HG03442 (cell line): ENCODE data around the gene FTO.

Experiments used
- ATAC-seq: cut with Tn5 transposase; IDR thresholded peaks from one replicate; pipeline ENCODE4 v1.9.1; 2021; ENCODE audit warnings: mild to moderate bottlenecking, moderate library complexity; ENCODE audit not compliant: unreplicated experiment

Gene FTO

DNA sequence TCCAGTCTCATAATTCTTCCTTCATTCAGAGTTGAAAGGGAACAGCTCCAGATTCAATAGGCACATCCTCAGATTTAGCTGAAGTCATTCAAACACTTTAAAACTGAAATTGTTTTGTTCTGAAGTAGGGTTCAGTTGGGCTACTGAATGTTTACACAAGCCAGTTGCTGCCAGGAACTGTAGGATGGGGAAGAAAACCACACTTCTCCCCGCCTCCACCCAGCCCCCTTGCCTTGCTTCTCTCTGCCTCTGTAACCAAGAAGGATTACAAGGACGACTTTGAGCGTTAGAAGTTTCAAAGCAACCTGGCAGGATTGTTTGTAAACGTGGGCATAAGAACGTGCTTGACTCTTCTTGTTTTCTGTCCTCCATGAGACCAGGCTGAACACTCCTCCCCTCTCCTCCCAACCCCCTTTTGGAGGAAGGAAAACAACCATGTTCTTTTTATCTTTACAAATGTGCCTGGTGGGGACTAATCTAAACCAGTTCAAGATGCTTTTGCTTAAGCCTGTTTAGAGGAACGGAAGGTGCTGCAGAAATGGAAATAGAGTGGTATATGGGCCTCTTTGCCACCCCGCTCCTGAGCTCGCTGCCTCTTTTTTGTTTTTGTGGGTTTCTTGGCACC lies 287.9 kb downstream of the FTO start:
- ATAC-seq, result no peak

DNA sequence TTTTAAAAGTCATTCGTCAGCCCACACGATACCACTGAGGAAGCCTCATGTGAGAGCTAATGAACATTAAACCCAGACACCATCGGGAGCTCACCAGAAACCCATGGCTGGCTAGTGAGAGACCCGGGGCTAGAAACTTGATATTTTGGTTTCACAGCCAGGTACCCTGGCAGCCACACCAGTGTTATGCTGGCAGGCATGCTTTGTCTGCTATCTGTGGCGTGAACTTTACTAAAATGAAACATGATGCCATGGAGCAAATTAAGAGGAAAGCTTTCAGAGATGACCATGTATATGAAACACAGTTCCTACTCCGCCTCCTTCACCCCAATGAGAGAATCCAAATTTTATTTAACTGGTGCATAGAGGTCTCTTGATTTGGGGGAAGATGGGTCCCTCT lies 291.4 kb downstream of the FTO start:
- ATAC-seq, result no peak

DNA sequence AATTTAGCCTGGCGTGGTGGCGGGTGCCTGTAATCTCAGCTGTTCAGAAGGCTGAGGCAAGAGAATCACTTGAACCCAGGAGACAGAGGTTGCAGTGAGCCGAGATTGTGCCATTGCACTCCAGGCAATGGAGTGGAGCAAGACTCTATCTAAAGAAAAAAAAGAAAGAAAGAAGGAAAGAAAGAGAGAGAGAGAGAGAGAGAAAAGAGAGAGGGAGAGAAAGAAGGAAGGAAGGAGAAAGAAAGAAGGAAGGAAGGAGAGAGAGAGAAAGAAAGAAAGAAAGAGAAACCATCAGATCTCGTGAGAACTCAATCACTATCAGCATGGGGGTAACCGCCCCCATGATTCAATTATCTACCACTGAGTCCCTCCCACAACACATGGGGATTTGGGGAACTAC lies 293.0 kb downstream of the FTO start:
- ATAC-seq, result no peak

DNA sequence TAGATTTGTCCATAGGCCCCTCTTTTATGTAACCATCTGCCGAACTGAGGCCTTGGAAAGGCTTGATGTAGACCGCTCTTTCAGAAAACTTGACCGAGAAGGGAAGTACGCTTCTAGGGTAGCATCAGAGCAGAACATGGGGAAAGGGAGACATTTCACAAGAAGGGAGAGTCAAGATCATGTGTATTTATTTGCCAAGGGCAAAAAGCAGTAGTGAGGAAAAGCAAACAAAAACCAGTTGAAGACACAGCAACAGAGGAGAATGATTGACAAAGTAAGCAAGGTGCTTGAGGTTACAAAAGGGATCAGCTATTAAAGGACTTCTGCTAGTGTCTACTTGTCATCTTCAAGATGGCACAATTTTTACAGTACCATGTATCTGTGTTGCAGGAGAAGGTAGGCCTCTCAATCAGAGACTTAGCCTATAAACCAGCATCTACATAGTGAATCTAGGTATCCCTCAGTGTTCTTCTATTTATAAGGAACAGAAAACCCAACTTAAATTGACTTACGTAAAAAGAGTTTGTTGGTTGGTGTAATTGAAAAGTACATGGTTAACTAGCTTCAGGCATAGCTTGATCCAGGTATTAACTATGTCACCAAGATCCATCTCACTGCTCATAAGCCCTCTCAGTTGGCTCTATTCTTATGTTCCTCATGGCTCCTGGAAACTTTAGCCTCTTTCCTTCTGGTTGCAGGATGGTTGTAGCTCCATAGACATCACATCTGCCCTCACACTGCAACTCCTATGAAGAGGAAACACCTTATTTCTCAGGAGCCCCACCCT lies 294.3 kb downstream of the FTO start:
- ATAC-seq, result no peak

DNA sequence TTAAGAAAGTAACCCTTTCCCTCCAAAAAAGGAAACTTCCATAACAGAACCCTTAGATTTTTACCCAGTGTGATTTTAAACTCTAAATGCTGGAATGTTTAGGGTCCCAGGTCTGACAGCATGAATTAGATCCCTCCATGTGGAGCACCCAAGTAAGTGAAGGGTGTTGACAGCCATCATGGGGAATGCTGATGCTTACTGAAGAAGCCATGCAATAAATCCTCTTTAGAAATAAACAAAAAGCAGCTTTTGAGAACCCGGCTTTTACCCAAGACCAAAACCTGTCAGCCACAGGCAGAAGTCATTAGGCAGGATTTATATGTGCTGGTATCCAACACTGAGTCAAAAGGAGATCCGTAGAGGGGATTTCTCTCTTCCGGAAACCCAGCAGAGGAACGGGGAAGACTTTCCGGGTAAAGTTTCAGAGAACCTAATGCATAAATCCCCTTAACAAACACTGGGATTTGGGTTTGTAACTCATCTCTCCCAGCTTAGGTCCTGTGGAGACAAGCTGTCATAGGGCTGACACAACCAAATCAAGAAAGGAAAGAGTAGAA lies 295.1 kb downstream of the FTO start:
- no peak for ATAC-seq

DNA sequence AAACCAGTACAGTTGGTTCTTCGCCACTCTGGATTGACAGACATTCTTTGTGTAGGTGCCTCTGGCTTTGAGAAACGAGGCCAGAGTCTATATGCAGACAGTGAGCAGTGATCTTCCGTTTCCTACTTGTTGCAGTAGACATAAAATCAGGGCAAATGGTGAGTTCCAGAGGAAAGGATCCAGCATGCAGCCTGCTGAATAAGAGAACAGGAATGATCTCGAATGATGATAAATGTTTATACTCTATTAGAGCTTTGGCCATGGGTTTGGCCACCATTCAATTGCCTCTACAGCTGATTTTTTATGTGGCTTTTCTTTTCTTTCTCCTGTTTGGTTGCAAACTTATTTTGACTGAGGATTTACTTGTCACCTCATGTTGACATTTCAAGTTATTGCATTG lies 295.9 kb downstream of the FTO start:
- ATAC-seq, result no peak

DNA sequence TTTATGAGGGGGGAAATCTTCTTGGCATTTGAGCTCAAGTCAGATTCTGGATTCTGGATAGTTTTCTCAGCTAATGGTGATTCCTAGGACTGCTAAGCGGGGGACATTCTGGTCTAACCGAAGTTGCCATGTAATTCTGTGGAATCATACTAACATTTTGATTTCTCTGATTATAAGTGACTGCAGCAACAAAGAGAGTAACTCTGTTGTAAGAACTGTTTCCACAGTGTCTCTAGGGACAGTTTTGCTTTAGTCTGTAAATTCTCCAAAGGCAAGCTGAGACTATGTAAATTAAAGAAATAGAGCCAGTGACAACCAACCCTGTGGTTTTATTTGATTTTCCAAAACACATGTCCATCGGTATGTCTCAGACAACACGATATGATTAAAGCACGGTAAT lies 296.4 kb downstream of the FTO start:
- no peak for ATAC-seq

DNA sequence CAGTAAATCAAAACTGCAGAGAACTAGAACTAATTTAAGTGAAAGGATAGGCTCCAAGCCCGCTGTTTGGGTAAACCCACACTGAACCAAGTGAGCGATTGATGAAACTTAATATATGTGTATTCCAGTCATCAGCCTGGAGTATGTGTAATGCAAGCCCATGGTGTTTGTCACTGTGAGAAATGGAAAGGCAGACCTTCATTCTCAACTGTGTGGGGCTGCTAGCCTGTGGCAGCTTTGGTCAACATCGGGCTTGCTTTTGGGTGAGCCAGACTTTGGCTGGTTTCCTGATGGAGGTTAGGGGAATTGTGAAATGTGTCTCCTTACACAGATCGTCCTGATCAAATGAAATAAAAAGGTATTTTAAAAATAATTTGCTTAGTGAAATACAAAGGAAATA lies 302.7 kb downstream of the FTO start:
- ATAC-seq, result no peak

DNA sequence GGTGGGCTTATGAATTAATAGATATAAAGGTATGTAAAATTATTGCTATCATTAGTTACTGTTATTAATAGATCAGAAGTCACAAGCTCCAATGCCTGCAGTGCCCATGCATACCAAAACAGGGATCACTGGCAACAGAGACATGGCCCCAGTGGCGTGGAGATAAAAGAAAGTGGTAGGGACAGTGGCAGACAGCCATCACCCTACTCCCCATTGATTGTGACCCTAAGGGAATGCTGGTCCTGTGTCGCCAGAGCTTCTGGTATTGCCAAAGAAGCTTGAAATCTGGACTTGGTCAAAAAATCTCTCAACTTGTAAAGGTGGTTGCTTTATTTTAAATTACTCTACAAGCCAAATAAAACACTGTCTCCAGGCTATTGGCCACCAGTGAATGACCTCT lies 303.5 kb downstream of the FTO start:
- no peak for ATAC-seq

DNA sequence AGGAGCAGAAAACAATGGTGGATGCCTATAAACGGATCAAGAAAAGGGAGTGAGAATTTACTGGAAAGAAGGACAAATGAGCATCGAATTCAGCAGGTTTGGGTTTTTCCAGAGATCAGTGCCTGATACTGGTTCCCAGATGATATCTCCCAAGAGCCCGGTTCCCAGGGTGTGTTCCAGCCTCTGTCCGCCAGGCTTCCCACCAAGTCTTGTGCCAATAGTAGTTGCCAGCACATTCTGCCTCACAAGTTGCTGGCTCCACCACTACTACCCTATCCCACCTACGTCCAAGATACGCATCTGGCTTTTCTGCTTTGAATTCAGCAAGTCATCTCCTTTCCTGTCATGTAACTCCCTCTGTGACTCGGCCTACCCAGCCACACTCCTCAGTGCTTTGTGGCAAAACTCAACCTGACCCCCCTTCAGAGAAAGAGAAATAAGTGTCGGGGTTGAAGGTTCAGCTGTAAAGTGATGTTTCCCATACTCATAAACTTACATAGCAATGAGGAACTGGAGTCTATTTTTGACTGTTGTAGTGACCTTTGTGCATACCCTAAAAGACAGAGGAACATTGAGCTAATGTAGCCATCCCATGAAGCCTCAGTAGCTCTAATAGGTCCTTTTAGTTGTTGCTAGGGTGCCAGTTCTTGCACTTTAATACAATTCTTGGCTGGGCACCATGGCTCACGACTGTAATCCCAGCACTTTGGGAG lies 305.7 kb downstream of the FTO start:
- no peak for ATAC-seq

DNA sequence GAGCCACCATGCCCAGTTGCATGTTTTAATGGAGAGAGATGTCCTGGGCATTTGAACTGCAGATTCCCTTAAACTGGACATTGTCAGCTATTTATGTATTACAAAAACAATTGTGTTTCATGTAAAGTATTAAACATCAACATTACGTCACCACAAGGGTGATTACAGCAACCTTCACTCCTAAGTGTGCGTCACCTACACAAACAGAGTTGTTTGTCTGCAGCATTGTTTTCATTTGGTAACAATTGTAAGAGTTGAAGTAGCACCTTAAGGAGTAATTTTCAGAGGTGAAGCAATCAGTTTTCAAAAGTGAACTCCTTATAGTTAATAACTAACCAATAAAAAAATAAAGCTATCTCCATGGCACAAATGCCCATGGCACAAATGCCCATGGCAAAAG lies 311.2 kb downstream of the FTO start:
- ATAC-seq, result no peak

DNA sequence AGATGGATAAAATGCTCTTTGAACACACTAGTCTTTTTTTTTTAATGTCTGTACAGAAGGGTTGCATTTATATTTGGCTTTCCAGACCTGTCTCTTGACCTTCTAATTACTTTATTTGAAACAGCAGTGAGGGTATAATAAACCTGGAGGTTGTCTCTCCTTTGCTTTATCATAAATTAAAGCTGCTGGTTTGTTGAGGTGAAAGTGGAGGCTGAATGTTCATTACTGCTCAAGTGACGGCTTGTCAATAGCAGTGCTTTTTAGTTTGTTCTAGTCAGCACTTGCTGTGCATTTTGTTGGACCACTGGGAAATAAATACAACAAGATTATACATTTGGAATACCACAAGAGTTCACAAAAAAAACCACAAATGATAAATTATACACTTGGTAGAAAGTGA lies 318.4 kb downstream of the FTO start:
- no peak for ATAC-seq

DNA sequence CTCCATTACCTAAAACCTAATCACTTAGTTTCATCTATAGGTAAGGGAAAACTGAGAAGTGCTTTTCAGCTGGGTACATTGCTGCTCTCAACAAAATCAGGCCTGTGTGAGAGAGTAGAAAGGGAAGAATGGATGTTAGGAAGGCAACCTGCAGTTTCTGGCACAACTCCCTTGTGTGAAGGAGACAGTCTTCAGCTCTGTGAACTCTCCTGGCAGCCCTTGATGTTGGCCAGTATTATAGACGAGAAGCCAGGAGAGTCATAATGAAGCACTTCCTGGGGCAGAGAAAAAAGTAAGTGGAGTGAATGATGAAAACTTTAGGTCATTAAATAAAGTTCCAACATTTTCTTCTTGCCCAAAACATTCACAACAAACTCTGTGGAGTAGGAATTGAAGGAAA lies 322.5 kb downstream of the FTO start:
- ATAC-seq, result no peak

DNA sequence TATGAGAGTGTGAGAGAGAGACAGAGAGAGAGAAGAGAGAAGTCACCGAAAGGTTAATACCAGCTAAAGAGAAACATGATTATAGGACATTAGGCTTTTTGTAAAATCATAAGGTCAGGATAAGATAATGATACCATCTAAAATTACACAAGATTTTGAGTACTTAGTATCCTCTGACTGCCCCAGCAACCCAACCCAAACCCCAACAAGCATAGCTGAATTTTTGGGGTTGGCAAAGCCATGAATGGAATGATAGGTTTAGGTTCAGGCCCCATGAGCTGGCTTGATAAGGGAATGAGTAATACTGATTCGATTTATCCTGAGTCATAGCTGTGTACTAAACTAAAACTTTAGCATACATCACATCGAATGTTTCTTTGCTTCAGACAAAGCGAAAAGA lies 323.1 kb downstream of the FTO start:
- ATAC-seq, result no peak

DNA sequence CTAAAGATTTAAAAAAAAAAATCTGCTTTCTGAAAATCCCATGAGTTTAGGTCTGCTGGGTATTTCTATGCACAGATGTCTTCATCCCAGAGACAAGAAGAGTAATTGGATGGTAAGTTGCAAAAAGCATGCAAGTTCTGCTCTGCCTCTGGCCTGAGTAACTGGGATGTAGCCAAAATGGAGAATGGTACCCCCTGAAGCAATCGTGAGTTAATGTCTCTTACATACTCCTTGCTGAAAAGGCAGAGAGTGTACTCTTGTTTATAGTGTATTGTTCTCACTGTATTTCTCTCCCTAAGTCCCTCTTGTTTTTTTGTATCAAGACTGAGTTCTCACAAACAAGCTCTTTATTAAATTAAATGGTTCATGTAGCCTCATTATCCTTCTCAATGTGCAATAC lies 323.6 kb downstream of the FTO start:
- no peak for ATAC-seq

DNA sequence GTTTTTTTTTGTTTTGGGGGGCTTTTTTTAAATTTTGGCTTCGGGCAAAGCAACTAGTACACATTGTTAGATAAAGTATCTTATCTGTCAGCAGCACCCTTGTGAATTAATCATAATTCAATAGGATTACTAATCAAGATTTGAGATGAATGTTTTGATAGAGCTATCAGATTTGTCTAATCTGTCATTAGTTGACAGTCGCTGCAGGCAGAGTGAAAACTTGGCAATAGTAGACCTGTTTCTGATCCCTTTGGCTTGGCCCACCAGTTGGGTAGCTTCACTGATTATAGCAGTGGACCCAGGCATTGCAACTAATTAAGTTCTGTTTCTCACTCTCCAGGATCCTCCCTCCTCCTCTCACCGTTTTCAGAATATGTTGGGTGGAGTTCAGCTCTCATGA lies 324.0 kb downstream of the FTO start:
- no peak for ATAC-seq

DNA sequence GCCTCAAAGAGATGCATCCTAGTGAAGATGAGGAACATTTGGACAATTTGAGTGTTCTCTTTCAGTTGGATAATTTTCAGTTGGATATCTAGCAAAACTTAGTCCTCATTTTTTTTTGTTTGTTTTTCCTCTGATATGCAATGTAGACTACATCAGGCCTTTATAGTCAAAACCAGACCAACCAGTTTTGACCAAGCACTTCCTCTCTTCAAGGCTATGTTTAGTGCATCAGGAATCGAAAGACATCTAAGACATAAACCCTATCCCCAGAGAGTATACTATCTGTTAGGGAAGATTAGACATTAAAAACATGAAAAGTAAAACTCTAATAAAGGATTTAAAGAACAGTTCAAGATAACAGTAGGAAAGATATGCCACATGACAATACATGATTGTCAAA lies 326.5 kb downstream of the FTO start:
- no peak for ATAC-seq

DNA sequence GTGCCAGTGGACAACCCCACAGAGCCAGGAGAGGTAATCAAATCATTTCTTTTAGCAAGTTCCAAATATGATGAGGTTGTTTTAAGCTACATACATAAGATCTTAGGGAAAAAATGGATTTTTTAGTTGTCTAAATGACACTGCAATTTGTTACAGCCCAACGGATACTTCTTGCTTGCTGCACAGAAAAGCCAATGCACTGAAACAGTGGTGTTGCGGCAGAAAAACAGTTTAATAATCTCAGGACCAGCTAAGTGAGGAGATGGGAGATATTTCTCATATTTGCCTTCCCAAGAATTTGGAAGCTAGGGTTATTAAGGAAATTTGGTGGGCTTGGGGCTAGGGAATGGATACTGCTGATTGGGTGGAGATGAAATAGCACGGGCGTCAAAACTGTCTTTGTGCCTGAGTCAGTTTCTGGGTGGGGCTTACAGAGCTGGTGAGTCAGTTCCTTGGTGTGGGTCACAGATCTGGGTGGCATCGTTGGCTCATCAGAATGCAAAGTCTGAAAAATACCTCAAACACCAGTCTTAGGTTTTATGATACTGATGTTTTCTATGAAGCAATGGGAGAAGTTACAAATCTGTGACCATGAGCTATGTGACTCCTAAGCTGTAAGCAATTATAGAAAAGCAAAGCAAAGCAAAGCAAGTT lies 327.3 kb downstream of the FTO start:
- ATAC-seq, result no peak

DNA sequence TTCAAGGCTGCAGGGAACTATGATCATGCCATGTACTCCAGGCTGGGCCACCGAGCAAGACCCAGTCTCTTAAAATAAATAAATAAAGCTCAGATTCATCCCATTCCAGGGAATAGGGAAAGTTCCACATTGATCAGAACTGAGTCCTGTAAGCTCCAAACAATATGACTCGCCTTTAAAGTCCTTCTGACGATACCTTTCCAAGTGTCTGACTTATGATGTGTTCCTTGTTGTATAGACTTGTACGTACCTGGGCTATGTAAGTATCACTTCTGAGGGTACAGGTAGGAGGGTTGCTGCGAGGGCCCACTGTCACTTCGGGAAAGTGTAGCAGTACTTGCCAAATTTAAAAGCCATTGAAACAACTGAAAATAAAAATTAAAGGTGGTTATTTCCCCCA lies 329.8 kb downstream of the FTO start:
- no peak for ATAC-seq

DNA sequence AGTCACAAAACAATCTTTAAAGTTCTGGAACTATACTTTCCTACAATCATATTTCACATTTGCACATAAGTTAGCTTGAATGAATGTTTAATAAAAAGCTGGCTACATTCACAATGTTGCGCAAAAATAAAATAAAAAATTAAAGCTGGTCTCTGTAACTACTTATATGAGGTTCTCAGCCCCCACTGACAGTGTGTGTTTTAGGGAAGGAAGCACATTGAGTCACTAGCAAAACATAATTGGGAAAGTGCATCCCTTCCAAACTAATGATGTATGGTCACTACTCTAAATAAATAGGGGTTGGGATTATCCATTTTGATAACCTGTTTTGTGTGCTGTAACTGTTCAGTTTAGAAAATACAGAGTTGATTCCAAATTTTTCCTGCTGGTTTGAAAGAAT lies 330.7 kb downstream of the FTO start:
- ATAC-seq, result no peak

DNA sequence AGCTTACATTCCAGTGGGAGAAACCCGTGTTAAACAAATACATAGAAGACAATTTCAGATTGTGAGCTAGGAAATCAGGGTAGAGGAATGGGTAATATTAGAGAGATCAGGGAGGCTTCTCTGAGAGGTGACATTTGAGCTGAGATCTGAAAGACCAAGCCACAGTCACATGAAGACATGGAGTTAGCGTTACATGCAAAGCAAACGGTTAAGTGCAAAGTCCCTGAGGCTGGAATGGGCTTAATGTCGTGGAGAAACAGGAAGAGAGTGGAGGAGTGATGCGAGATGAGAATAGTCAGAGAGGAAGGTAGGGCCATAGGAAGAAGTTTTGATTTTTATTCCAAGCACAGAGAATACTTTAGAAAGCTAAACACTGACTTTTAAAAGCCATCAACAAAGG lies 336.5 kb downstream of the FTO start:
- ATAC-seq, result no peak
